ENCODE results near the gene RGS7. TPM values are rescaled to one million over a fixed set of nuclear protein-coding genes. Genes with fewer than 3 reads are reported as not detected.

RGS7 gene
- polyA plus RNA-seq, 1 donor from 2014 or later = 24.2 TPM

GRCh38 chr1:240999826-241000225 is 357.2 kb downstream of the RGS7 start:
- TF ChIP-seq REST (IDR thresholded peaks at IDR 0.05; ENCODE audit: borderline replicate concordance) (no peak), TAF1 (IDR thresholded peaks at IDR 0.05; ENCODE audit: low read depth) (no peak)
- Histone ChIP-seq H3K9ac (ENCODE audit: low read length) (no peak overlapping the region), H3F3A (ENCODE audit: insufficient read depth, low read length, poor library complexity, severe bottlenecking) (no peaks in the 10 kb centered on the region), H3K4me3 (ENCODE audit: low read length) (no peak overlapping the region), H4K20me1 (ENCODE audit: insufficient read depth) (no peaks in the 10 kb centered on the region), H3K36me3 (ENCODE audit: insufficient read depth, low read length) (no peaks in the 10 kb centered on the region), H3K9me3 (ENCODE audit: low read length) (no peaks in the 10 kb centered on the region), H3K9me2 (ENCODE audit: insufficient read depth, low read length) (no peaks in the 10 kb centered on the region), H3K27ac (ENCODE audit: low read length) (no peak overlapping the region), H2AFZ (ENCODE audit: low read depth, low read length) (no peak overlapping the region), H3K27me3 (ENCODE audit: insufficient read depth, low read depth, low read length) (no peaks in the 10 kb centered on the region), H3K79me2 (replicated peaks; ENCODE audit: insufficient read depth, low read length) (no peaks in the 10 kb centered on the region), H3K4me2 (ENCODE audit: low read length) (no peak overlapping the region)

- Histone ChIP-seq H3F3A (ENCODE audit: insufficient read depth, low read length, poor library complexity, severe bottlenecking) (no peaks in the 10 kb centered on the region), H3K9me3 (ENCODE audit: low read length) (no peaks in the 10 kb centered on the region), H2AFZ (ENCODE audit: low read depth, low read length) (no peak overlapping the region), H3K27me3 (ENCODE audit: insufficient read depth, low read depth, low read length) (no peaks in the 10 kb centered on the region), H3K36me3 (ENCODE audit: insufficient read depth, low read length) (no peaks in the 10 kb centered on the region), H4K20me1 (ENCODE audit: insufficient read depth) (no peaks in the 10 kb centered on the region), H3K79me2 (replicated peaks; ENCODE audit: insufficient read depth, low read length) (no peaks in the 10 kb centered on the region), H3K9me2 (ENCODE audit: insufficient read depth, low read length) (no peaks in the 10 kb centered on the region), H3K4me2 (ENCODE audit: low read length) (no peak overlapping the region), H3K4me3 (ENCODE audit: low read length) (no peak overlapping the region), H3K9ac (ENCODE audit: low read length) (no peak overlapping the region), H3K27ac (ENCODE audit: low read length) (no peak overlapping the region)
- no peak for TF ChIP-seq REST (IDR thresholded peaks at IDR 0.05; ENCODE audit: borderline replicate concordance)
- TF ChIP-seq TAF1 (IDR thresholded peaks at IDR 0.05; ENCODE audit: low read depth) = no peak
- no peak for TF ChIP-seq SMC3 (conservative IDR thresholded peaks at IDR 0.05; ENCODE audit: poor library complexity)
Measured at GRCh38 chr1:240998441-240999015, 358.5 kb downstream of the RGS7 start.

- Histone ChIP-seq H3K9me3 (ENCODE audit: low read length) (no peaks in the 10 kb centered on the region), H3K4me2 (ENCODE audit: low read length) (no peak overlapping the region), H3K4me3 (ENCODE audit: low read length) (no peak overlapping the region), H3K9ac (ENCODE audit: low read length) (no peak overlapping the region), H4K20me1 (ENCODE audit: insufficient read depth) (no peaks in the 10 kb centered on the region), H3F3A (ENCODE audit: insufficient read depth, low read length, poor library complexity, severe bottlenecking) (no peaks in the 10 kb centered on the region), H3K36me3 (ENCODE audit: insufficient read depth, low read length) (no peaks in the 10 kb centered on the region), H3K27me3 (ENCODE audit: insufficient read depth, low read depth, low read length) (no peaks in the 10 kb centered on the region), H3K27ac (ENCODE audit: low read length) (no peak overlapping the region), H3K9me2 (ENCODE audit: insufficient read depth, low read length) (no peaks in the 10 kb centered on the region), H3K79me2 (replicated peaks; ENCODE audit: insufficient read depth, low read length) (no peaks in the 10 kb centered on the region), H2AFZ (ENCODE audit: low read depth, low read length) (no peak overlapping the region)
- no peak for TF ChIP-seq TAF1 (IDR thresholded peaks at IDR 0.05; ENCODE audit: low read depth)
- no peak for TF ChIP-seq SMC3 (conservative IDR thresholded peaks at IDR 0.05; ENCODE audit: poor library complexity)
- TF ChIP-seq EP300 (conservative IDR thresholded peaks at IDR 0.05; ENCODE audit: poor library complexity, severe bottlenecking) = no peak
- no peak for TF ChIP-seq REST (IDR thresholded peaks at IDR 0.05; ENCODE audit: borderline replicate concordance)
- no peak for TF ChIP-seq MXI1 (conservative IDR thresholded peaks at IDR 0.05; ENCODE audit: poor library complexity, severe bottlenecking)
- TF ChIP-seq CTCF (IDR thresholded peaks at IDR 0.05; ENCODE audit: poor library complexity, severe bottlenecking) = no peak
Measured at GRCh38 chr1:240998024-240998423, 359.0 kb downstream of the RGS7 start.
